ENCODE data around the gene PDE10A. TPM values are rescaled to one million over a fixed set of nuclear protein-coding genes. Genes with fewer than 3 reads are reported as not detected.

PDE10A gene
- total RNA-seq, 1 donor from 2014 or later = 5.4 TPM

DNA sequence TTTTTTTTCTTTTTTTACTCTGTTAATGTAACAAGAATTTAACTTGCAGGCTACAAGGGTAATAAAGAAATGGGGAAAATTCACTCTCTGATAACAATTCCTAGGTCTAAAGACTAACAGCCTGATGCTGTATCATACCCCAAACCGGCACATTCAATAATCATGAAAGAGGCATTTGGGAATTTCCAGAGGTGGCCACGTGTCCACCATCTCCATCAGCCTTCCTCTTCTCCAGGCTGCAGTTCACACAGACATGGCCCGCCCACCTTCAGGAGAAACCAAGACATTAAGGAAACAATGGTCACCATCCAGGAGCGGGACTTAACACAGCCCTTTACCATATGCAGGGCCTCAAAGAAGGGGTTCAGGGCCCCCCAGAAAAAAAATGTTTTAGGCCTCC is 44.8 kb downstream of the PDE10A start:
- no peaks in the 10 kb centered on the region for H3K9me3 Mint-ChIP-seq (ENCODE audit: unreplicated experiment)
- H3K4me1 Mint-ChIP-seq (ENCODE audit: low read depth, unreplicated experiment) = peaks cover 7% of the 10 kb centered on the region
- Histone ChIP-seq H4K20me1 (ENCODE audit: insufficient read depth, low read length) (no peaks in the 10 kb centered on the region), H3K9ac (ENCODE audit: low read length) (no peak overlapping the region), H3K4me3 (ENCODE audit: insufficient read depth, low read depth, low read length) (no peak overlapping the region), H2AFZ (ENCODE audit: low read depth, low read length) (no peak overlapping the region), H3K9me3 (ENCODE audit: insufficient read depth, low read depth, low read length) (peaks cover 3% of the 10 kb centered on the region), H3K36me3 (ENCODE audit: insufficient read depth, low read length) (no peaks in the 10 kb centered on the region), H3K4me2 (ENCODE audit: low read length) (no peak overlapping the region), H3K79me2 (ENCODE audit: insufficient read depth, low read length) (no peaks in the 10 kb centered on the region), H3K27ac (ENCODE audit: low read depth, low read length) (no peak overlapping the region), H3K27me3 (ENCODE audit: insufficient read depth, low read length) (no peaks in the 10 kb centered on the region), H3K4me1 (ENCODE audit: insufficient read depth, low read length) (no peaks in the 10 kb centered on the region)
- no peak for DNase-seq (ENCODE audit: low read depth)
- H3K4me3 Mint-ChIP-seq (ENCODE audit: unreplicated experiment) = no peak overlapping the region
- TF ChIP-seq EZH2 (IDR thresholded peaks at IDR 0.05; ENCODE audit: insufficient read depth, low read length) = no peak
- TF ChIP-seq, protein P1, sequence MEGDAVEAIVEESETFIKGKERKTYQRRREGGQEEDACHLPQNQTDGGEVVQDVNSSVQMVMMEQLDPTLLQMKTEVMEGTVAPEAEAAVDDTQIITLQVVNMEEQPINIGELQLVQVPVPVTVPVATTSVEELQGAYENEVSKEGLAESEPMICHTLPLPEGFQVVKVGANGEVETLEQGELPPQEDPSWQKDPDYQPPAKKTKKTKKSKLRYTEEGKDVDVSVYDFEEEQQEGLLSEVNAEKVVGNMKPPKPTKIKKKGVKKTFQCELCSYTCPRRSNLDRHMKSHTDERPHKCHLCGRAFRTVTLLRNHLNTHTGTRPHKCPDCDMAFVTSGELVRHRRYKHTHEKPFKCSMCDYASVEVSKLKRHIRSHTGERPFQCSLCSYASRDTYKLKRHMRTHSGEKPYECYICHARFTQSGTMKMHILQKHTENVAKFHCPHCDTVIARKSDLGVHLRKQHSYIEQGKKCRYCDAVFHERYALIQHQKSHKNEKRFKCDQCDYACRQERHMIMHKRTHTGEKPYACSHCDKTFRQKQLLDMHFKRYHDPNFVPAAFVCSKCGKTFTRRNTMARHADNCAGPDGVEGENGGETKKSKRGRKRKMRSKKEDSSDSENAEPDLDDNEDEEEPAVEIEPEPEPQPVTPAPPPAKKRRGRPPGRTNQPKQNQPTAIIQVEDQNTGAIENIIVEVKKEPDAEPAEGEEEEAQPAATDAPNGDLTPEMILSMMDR (IDR thresholded peaks at IDR 0.05; ENCODE audit: insufficient read depth, low read depth, low read length) = no peak
- H3K36me3 Mint-ChIP-seq (ENCODE audit: low read depth, unreplicated experiment) = no peaks in the 10 kb centered on the region
- no peak overlapping the region for H3K27ac Mint-ChIP-seq (ENCODE audit: unreplicated experiment)
- H3K27me3 Mint-ChIP-seq (ENCODE audit: low read depth, unreplicated experiment) = peaks cover 4% of the 10 kb centered on the region
- no peak for FAIRE-seq

GRCh38 chr6:165617528-165617927 is 45.5 kb downstream of the PDE10A start:
- Mint-ChIP-seq H3K27me3 (ENCODE audit: low read depth, unreplicated experiment) (peaks cover 4% of the 10 kb centered on the region), H3K9me3 (ENCODE audit: unreplicated experiment) (no peaks in the 10 kb centered on the region), H3K27ac (ENCODE audit: unreplicated experiment) (no peak overlapping the region), H3K4me3 (ENCODE audit: unreplicated experiment) (no peak overlapping the region), H3K4me1 (ENCODE audit: low read depth, unreplicated experiment) (peaks cover 7% of the 10 kb centered on the region), H3K36me3 (ENCODE audit: low read depth, unreplicated experiment) (no peaks in the 10 kb centered on the region)
- Histone ChIP-seq H3K4me1 (ENCODE audit: insufficient read depth, low read length) (no peaks in the 10 kb centered on the region), H3K9ac (ENCODE audit: low read length) (no peak overlapping the region), H3K4me2 (ENCODE audit: low read length) (no peak overlapping the region), H3K9me3 (ENCODE audit: insufficient read depth, low read depth, low read length) (peaks cover 3% of the 10 kb centered on the region), H3K27me3 (ENCODE audit: insufficient read depth, low read length) (no peaks in the 10 kb centered on the region), H4K20me1 (ENCODE audit: insufficient read depth, low read length) (no peaks in the 10 kb centered on the region), H3K36me3 (ENCODE audit: insufficient read depth, low read length) (no peaks in the 10 kb centered on the region), H3K4me3 (ENCODE audit: insufficient read depth, low read depth, low read length) (no peak overlapping the region), H3K27ac (ENCODE audit: low read depth, low read length) (no peak overlapping the region), H2AFZ (ENCODE audit: low read depth, low read length) (no peak overlapping the region), H3K79me2 (ENCODE audit: insufficient read depth, low read length) (no peaks in the 10 kb centered on the region)
- FAIRE-seq = no peak
- DNase-seq (ENCODE audit: low read depth) = no peak
- no peak for TF ChIP-seq EZH2 (IDR thresholded peaks at IDR 0.05; ENCODE audit: insufficient read depth, low read length)
- TF ChIP-seq, protein P1 (IDR thresholded peaks at IDR 0.05; ENCODE audit: insufficient read depth, low read depth, low read length) = no peak

DNA sequence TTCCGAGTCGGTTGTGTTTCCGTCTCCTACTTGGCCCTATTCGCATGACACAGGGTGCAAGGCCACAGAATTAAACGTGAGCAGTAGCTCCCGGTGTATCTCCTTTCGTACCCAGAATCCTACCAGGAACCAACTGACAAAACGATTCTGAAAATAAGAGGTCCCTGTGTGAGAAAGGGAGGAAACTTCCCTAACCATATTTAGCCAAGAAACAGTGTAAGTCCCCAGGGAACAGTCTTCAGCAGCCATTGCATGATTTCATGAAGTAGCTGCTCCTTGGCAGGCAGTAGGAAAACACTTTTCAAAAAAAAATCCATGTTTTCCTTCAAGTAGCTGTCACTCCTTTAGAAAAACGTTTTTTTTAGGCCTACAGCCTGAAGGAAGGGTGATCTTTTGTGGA is 46.9 kb downstream of the PDE10A start:
- no peaks in the 10 kb centered on the region for H4K20me1 ChIP-seq (ENCODE audit: insufficient read depth, low read length)
- H3K36me3 Mint-ChIP-seq (ENCODE audit: low read depth, unreplicated experiment) = no peaks in the 10 kb centered on the region
- peak overlapping the region; percentile 16 for H3K27ac Mint-ChIP-seq (ENCODE audit: unreplicated experiment)
- H3K4me3 Mint-ChIP-seq (ENCODE audit: unreplicated experiment) = no peak overlapping the region
- no peak overlapping the region for H3K4me3 ChIP-seq (ENCODE audit: insufficient read depth, low read depth, low read length)
- DNase-seq (ENCODE audit: low read depth) = no peak
- H3K27me3 ChIP-seq (ENCODE audit: insufficient read depth, low read length) = no peaks in the 10 kb centered on the region
- no peaks in the 10 kb centered on the region for H3K79me2 ChIP-seq (ENCODE audit: insufficient read depth, low read length)
- no peaks in the 10 kb centered on the region for H3K9me3 ChIP-seq (ENCODE audit: insufficient read depth, low read depth, low read length)
- no peak for FAIRE-seq
- peak overlapping the region; percentile 72 for H3K9ac ChIP-seq (ENCODE audit: low read length)
- H3K27ac ChIP-seq (ENCODE audit: low read depth, low read length) = peak overlapping the region; percentile 74
- no peaks in the 10 kb centered on the region for H3K4me1 ChIP-seq (ENCODE audit: insufficient read depth, low read length)
- peaks cover 4% of the 10 kb centered on the region for H3K27me3 Mint-ChIP-seq (ENCODE audit: low read depth, unreplicated experiment)
- H3K4me2 ChIP-seq (ENCODE audit: low read length) = peak overlapping the region; percentile 78
- no peaks in the 10 kb centered on the region for H3K36me3 ChIP-seq (ENCODE audit: insufficient read depth, low read length)
- no peaks in the 10 kb centered on the region for H3K9me3 Mint-ChIP-seq (ENCODE audit: unreplicated experiment)
- no peak for TF ChIP-seq EZH2 (IDR thresholded peaks at IDR 0.05; ENCODE audit: insufficient read depth, low read length)
- TF ChIP-seq, protein P1 (IDR thresholded peaks at IDR 0.05; ENCODE audit: insufficient read depth, low read depth, low read length) = no peak
- peaks cover 7% of the 10 kb centered on the region for H3K4me1 Mint-ChIP-seq (ENCODE audit: low read depth, unreplicated experiment)
- no peak overlapping the region for H2AFZ ChIP-seq (ENCODE audit: low read depth, low read length)
